ENCODE data around the gene KCNJ8.

KCNJ8 gene

GRCh38 chr12:21774358-21775132 lies at the start of gene KCNJ8:
TSS of gene KCNJ8 (minus strand) at chr12:21774706. CDS start at chr12:21773616, 1,090 bp downstream.
- H3K4me3 ChIP-seq (ENCODE audit: low read length): peak within 1 kb of the TSS; percentile 60
- no peak for TF ChIP-seq CTCF (conservative IDR thresholded peaks at IDR 0.05; ENCODE audit: low read length)
- DNase-seq (ENCODE audit: low read depth): peak; percentile 22

GRCh38 chr12:21823581-21823980 lies 49.1 kb upstream of the KCNJ8 start:
- no peak overlapping the region for H3K4me3 ChIP-seq (ENCODE audit: low read length)
- DNase-seq (ENCODE audit: low read depth): peak; percentile 9
- TF ChIP-seq CTCF (conservative IDR thresholded peaks at IDR 0.05; ENCODE audit: low read length): no peak

- peak; percentile 1 for DNase-seq (ENCODE audit: low read depth)
- no peak for TF ChIP-seq CTCF (conservative IDR thresholded peaks at IDR 0.05; ENCODE audit: low read length)
- no peak overlapping the region for H3K4me3 ChIP-seq (ENCODE audit: low read length)
Observed at GRCh38 chr12:21819678-21820077, 45.2 kb upstream of the KCNJ8 start.

- TF ChIP-seq CTCF (conservative IDR thresholded peaks at IDR 0.05; ENCODE audit: low read length): no peak
- no peak overlapping the region for H3K4me3 ChIP-seq (ENCODE audit: low read length)
- peak; percentile 68 for DNase-seq (ENCODE audit: low read depth)
Observed at GRCh38 chr12:21819236-21819635, 44.7 kb upstream of the KCNJ8 start.

GRCh38 chr12:21818627-21819026 lies 44.1 kb upstream of the KCNJ8 start:
- no peak overlapping the region for H3K4me3 ChIP-seq (ENCODE audit: low read length)
- DNase-seq (ENCODE audit: low read depth): peak; percentile 72
- TF ChIP-seq CTCF (conservative IDR thresholded peaks at IDR 0.05; ENCODE audit: low read length): no peak

- no peak overlapping the region for H3K4me3 ChIP-seq (ENCODE audit: low read length)
- no peak for TF ChIP-seq CTCF (conservative IDR thresholded peaks at IDR 0.05; ENCODE audit: low read length)
- DNase-seq (ENCODE audit: low read depth): peak; percentile 3
Observed at GRCh38 chr12:21815306-21816062, 41.0 kb upstream of the KCNJ8 start.

GRCh38 chr12:21814814-21815213 lies 40.3 kb upstream of the KCNJ8 start:
- DNase-seq (ENCODE audit: low read depth): no peak
- H3K4me3 ChIP-seq (ENCODE audit: low read length): no peak overlapping the region
- TF ChIP-seq CTCF (conservative IDR thresholded peaks at IDR 0.05; ENCODE audit: low read length): no peak
